Measurements from ENCODE around the gene IFNGR1. TPM values are rescaled to one million over a fixed set of nuclear protein-coding genes. Genes with fewer than 3 reads are reported as not detected.
A peak's percentile ranks its signal among the peaks of the same experiment; 100 is the strongest.

The IFNGR1 gene
- total RNA-seq, 1 experiment from 2014 or later, result 19.5 TPM

GRCh38 chr6:137261361-137261760 is 42.2 kb upstream of the IFNGR1 start:
- intact Hi-C loops (cut with micrococcal nuclease; ENCODE audit: unreplicated experiment), result loop anchor here (1.0 to 2.0 kb wide), 2 partner anchors 25 to 42 kb away; partner anchors contain the start of gene IFNGR1
- Histone ChIP-seq H3K4me3 (peak overlapping the region; percentile 28), H3K4me2 (peak overlapping the region; percentile 64), H3K27me3 (ENCODE audit: insufficient read depth, low read depth) (peaks cover 22% of the 10 kb centered on the region), H4K20me1 (ENCODE audit: insufficient read depth) (no peaks in the 10 kb centered on the region), H2AFZ (no peak overlapping the region), H3K27ac (peak overlapping the region; percentile 68), H3K9me2 (ENCODE audit: insufficient read depth) (no peaks in the 10 kb centered on the region), H3K4me1 (replicated peaks; ENCODE audit: insufficient read depth) (peaks cover 20% of the 10 kb centered on the region), H3K9me3 (ENCODE audit: insufficient read depth, low read depth) (peaks cover 7% of the 10 kb centered on the region; the same call in 1 of the 2 replicates), H3K79me2 (ENCODE audit: low read depth) (no peaks in the 10 kb centered on the region), H3F3A (ENCODE audit: insufficient read depth, low read depth) (peaks cover 22% of the 10 kb centered on the region), H3K36me3 (ENCODE audit: low read depth) (no peaks in the 10 kb centered on the region)
- CTCF ChIA-PET, result interaction anchor here (0.6 kb wide), 1 partner anchor 54 kb away, joined by 4 read pairs; no protein-coding TSS in a partner anchor
- no TSS peak for BruUV-seq (replicated peaks)
- DNase-seq, result peak in 1 of 2 experiments; percentile 60
- TF ChIP-seq EZH2 (IDR thresholded peaks at IDR 0.05; ENCODE audit: low read depth) (no peak), CTCF (conservative IDR thresholded peaks at IDR 0.05) (no peak)
- POLR2A ChIA-PET (ENCODE audit: unreplicated experiment), result interaction anchor here (0.6 to 0.7 kb wide), 2 partner anchors 8 to 400 kb away, joined by 3 to 6 read pairs; no protein-coding TSS in a partner anchor

DNA sequence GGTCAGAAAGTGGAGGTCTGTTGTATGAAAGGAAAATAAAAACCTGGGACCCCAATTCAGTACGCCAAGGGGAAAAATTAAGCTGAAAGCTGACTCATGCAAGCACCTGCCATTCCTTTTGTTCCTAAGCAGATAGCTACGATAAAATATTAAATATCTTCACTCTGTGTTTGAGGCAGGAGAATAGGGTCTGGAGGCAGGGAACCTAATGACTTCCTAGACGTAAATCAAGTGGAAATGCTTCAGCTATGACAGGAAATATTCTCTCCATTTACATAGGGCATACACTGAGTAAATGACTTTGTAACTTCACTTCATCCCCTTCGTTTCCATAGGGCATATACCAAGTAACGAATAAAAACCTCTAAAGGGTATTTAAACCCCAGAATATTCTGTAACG is 41.0 kb upstream of the IFNGR1 start:
- no peak overlapping the region for H3K27ac ChIP-seq
- intact Hi-C loops (cut with micrococcal nuclease; ENCODE audit: unreplicated experiment), result loop anchor here (2.0 kb wide), 1 partner anchor 23 kb away; no protein-coding TSS in a partner anchor
- POLR2A ChIA-PET (ENCODE audit: unreplicated experiment), result no interaction called here

DNA sequence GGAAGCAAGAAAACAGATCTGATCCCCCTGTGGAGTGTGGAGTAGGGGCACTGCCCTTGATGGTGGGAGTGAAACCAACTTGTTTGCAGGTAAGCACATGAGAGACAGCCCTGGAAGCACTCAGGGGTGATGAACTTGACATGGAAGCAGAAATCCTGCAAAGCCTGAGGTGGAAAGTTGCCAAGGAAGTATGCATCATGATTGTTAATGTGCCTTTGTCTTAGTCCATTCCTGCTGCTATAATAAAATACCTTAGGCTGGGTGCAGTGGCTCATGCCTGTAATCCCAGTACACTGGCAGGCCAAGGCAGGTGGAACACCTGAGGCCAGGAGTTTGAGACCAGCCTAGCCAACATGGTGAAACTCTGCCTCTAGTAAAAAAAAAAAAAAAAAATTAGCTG is 40.2 kb upstream of the IFNGR1 start:
- no peak overlapping the region for H3K27ac ChIP-seq
- no TSS peak for BruUV-seq (replicated peaks)
- no peak overlapping the region for H3K4me3 ChIP-seq
- H3K79me2 ChIP-seq (ENCODE audit: low read depth), result no peaks in the 10 kb centered on the region
- no peaks in the 10 kb centered on the region for H4K20me1 ChIP-seq (ENCODE audit: insufficient read depth)
- ChIA-PET CTCF (no interaction called here), POLR2A (ENCODE audit: unreplicated experiment) (no interaction called here)
- TF ChIP-seq EZH2 (IDR thresholded peaks at IDR 0.05; ENCODE audit: low read depth) (no peak), CTCF (conservative IDR thresholded peaks at IDR 0.05) (no peak)
- peak in 1 of 2 experiments; percentile 63 for DNase-seq
- H3K4me1 ChIP-seq (replicated peaks; ENCODE audit: insufficient read depth), result peaks cover 20% of the 10 kb centered on the region
- no peak overlapping the region for H2AFZ ChIP-seq
- H3K4me2 ChIP-seq, result no peak overlapping the region
- peaks cover 20% of the 10 kb centered on the region; the same call in 1 of the 2 replicates for H3K9me3 ChIP-seq (ENCODE audit: insufficient read depth, low read depth)
- H3F3A ChIP-seq (ENCODE audit: insufficient read depth, low read depth), result peaks cover 22% of the 10 kb centered on the region
- no peaks in the 10 kb centered on the region for H3K9me2 ChIP-seq (ENCODE audit: insufficient read depth)
- H3K36me3 ChIP-seq (ENCODE audit: low read depth), result no peaks in the 10 kb centered on the region
- intact Hi-C loops (cut with micrococcal nuclease; ENCODE audit: unreplicated experiment), result no loop called here
- peaks cover 11% of the 10 kb centered on the region for H3K27me3 ChIP-seq (ENCODE audit: insufficient read depth, low read depth)

More for the DNA sequence above, 41.0 kb upstream of the IFNGR1 start:
- TF ChIP-seq CTCF (conservative IDR thresholded peaks at IDR 0.05) (no peak), EZH2 (IDR thresholded peaks at IDR 0.05; ENCODE audit: low read depth) (no peak)
- Histone ChIP-seq H3K4me2 (no peak overlapping the region), H3K9me2 (ENCODE audit: insufficient read depth) (no peaks in the 10 kb centered on the region), H3K4me1 (replicated peaks; ENCODE audit: insufficient read depth) (peaks cover 20% of the 10 kb centered on the region), H4K20me1 (ENCODE audit: insufficient read depth) (no peaks in the 10 kb centered on the region), H3K79me2 (ENCODE audit: low read depth) (no peaks in the 10 kb centered on the region), H3K4me3 (no peak overlapping the region), H3K9me3 (ENCODE audit: insufficient read depth, low read depth) (peaks cover 13% of the 10 kb centered on the region; the same call in 1 of the 2 replicates), H2AFZ (no peak overlapping the region), H3K36me3 (ENCODE audit: low read depth) (no peaks in the 10 kb centered on the region), H3K27me3 (ENCODE audit: insufficient read depth, low read depth) (peaks cover 18% of the 10 kb centered on the region), H3F3A (ENCODE audit: insufficient read depth, low read depth) (peaks cover 22% of the 10 kb centered on the region)
- DNase-seq, result no peak
- BruUV-seq (replicated peaks), result no TSS peak
- CTCF ChIA-PET, result no interaction called here

Measured in PC-9 (cell line).